Measurements from ENCODE around the gene RHBG. TPM values are rescaled to one million over a fixed set of nuclear protein-coding genes. Genes with fewer than 3 reads are reported as not detected.
A peak's percentile ranks its signal among the peaks of the same experiment; 100 is the strongest.

Gene RHBG
- polyA plus RNA-seq, 1 donor (not counting 4 experiments of a cell fraction or from before 2014, with no cell fraction given), result not detected

DNA sequence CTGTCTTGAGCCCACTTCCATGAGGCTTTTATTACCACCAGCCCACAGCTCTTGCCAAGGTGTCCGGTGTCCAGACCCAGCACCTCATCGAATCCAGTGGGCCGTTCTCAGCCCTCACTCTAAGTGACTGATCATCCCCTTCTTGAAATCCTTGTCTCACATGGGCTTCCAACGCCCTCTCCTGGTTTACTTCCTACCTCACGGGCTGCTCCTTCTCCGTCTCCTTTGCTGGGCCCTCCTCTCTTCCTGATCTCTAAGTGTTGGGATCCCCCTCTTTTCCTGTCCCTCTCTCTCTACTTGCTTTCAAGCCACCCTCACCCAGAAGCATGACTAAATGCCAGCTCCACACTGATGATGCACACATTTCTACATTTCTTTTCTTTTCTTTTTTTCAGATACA lies 9.0 kb upstream of the RHBG start:
- Histone ChIP-seq H3K27me3 (ENCODE audit: control insufficient read depth, extremely low read depth, insufficient read depth, low read length) (peaks cover 6% of the 10 kb centered on the region), H4K20me1 (ENCODE audit: control insufficient read depth, extremely low read depth, insufficient read depth, low read length) (no peaks in the 10 kb centered on the region), H3K79me2 (ENCODE audit: control insufficient read depth, insufficient read depth, low read length) (no peaks in the 10 kb centered on the region), H3K4me3 (ENCODE audit: control insufficient read depth in 2 of 3, extremely low read depth in 1 of 3, insufficient read depth in 2 of 3, low read depth in 1 of 3, low read length in 3 of 3) (no peak overlapping the region), H2AFZ (ENCODE audit: control insufficient read depth, low read length) (no peak overlapping the region), H3K27ac (ENCODE audit: control insufficient read depth, insufficient read depth, low read length) (no peak overlapping the region), H3K4me2 (ENCODE audit: control insufficient read depth, extremely low read depth, insufficient read depth, low read depth, low read length) (no peak overlapping the region), H3K9ac (ENCODE audit: control insufficient read depth, extremely low read depth, insufficient read depth, low read length) (no peak overlapping the region), H3K36me3 (ENCODE audit: control insufficient read depth in 2 of 2, extremely low read depth in 1 of 2, insufficient read depth in 2 of 2, low read length in 2 of 2) (no peaks in the 10 kb centered on the region), H3K9me1 (ENCODE audit: control insufficient read depth, extremely low read depth, insufficient read depth, low read length) (no peaks in the 10 kb centered on the region), H3K4me1 (ENCODE audit: control insufficient read depth, extremely low read depth, insufficient read depth, low read length) (peaks cover 5% of the 10 kb centered on the region), H3K9me3 (ENCODE audit: control insufficient read depth, low read depth, low read length) (no peaks in the 10 kb centered on the region)
- dilution Hi-C loops (cut with MboI; ENCODE audit: extremely low pct_ligation_motif_present, low sequenced_read_pairs), result no loop called here
- no peak for FAIRE-seq
- TF ChIP-seq EZH2 (IDR thresholded peaks at IDR 0.05; ENCODE audit: low read length) (no peak), CTCF (optimal IDR thresholded peaks at IDR 0.05 in 1 of 3, IDR thresholded peaks at IDR 0.05 in 1 of 3, conservative IDR thresholded peaks at IDR 0.05 in 1 of 3; ENCODE audit: extremely low read depth in 1 of 3, insufficient read depth in 2 of 3, low read length in 3 of 3) (peak; percentile 2 to 40 (median 15))
- DNase-seq (ENCODE audit: low read depth, low spot score), result no peak

GRCh38 chr1:156360534-156360933 lies 8.5 kb upstream of the RHBG start:
- dilution Hi-C loops (cut with MboI; ENCODE audit: extremely low pct_ligation_motif_present, low sequenced_read_pairs), result no loop called here

More at GRCh38 chr1:156360534-156360933, 8.5 kb upstream of the RHBG start:
- no peak overlapping the region for H3K9ac ChIP-seq (ENCODE audit: control insufficient read depth, extremely low read depth, insufficient read depth, low read length)
- no peak overlapping the region for H3K4me3 ChIP-seq (ENCODE audit: control insufficient read depth in 2 of 3, extremely low read depth in 1 of 3, insufficient read depth in 2 of 3, low read depth in 1 of 3, low read length in 3 of 3)
- peaks cover 5% of the 10 kb centered on the region for H3K4me1 ChIP-seq (ENCODE audit: control insufficient read depth, extremely low read depth, insufficient read depth, low read length)
- FAIRE-seq, result no peak
- H3K9me3 ChIP-seq (ENCODE audit: control insufficient read depth, low read depth, low read length), result no peaks in the 10 kb centered on the region
- no peaks in the 10 kb centered on the region for H3K9me1 ChIP-seq (ENCODE audit: control insufficient read depth, extremely low read depth, insufficient read depth, low read length)
- H3K27ac ChIP-seq (ENCODE audit: control insufficient read depth, insufficient read depth, low read length), result no peak overlapping the region
- no peaks in the 10 kb centered on the region for H3K79me2 ChIP-seq (ENCODE audit: control insufficient read depth, insufficient read depth, low read length)
- no peak overlapping the region for H2AFZ ChIP-seq (ENCODE audit: control insufficient read depth, low read length)
- H3K4me2 ChIP-seq (ENCODE audit: control insufficient read depth, extremely low read depth, insufficient read depth, low read depth, low read length), result no peak overlapping the region
- H4K20me1 ChIP-seq (ENCODE audit: control insufficient read depth, extremely low read depth, insufficient read depth, low read length), result no peaks in the 10 kb centered on the region
- no peak for DNase-seq (ENCODE audit: low read depth, low spot score)
- TF ChIP-seq CTCF (optimal IDR thresholded peaks at IDR 0.05 in 1 of 3, IDR thresholded peaks at IDR 0.05 in 1 of 3, conservative IDR thresholded peaks at IDR 0.05 in 1 of 3; ENCODE audit: extremely low read depth in 1 of 3, insufficient read depth in 2 of 3, low read length in 3 of 3), result no peak
- no peak for TF ChIP-seq EZH2 (IDR thresholded peaks at IDR 0.05; ENCODE audit: low read length)
- H3K27me3 ChIP-seq (ENCODE audit: control insufficient read depth, extremely low read depth, insufficient read depth, low read length), result peaks cover 11% of the 10 kb centered on the region
- no peaks in the 10 kb centered on the region for H3K36me3 ChIP-seq (ENCODE audit: control insufficient read depth in 2 of 2, extremely low read depth in 1 of 2, insufficient read depth in 2 of 2, low read length in 2 of 2)

All from keratinocyte (primary cell).